GM19025 (cell line): ENCODE results near the gene CTCF.
"Not testable (repeated sequence)": the region's sequence is repeated elsewhere in the genome, so short reads cannot be mapped to it uniquely, and the experiment has no call there.

Experiments
- ATAC-seq: cut with Tn5 transposase; IDR thresholded peaks from one replicate; pipeline ENCODE4 v1.9.1; 2021; ENCODE audit warnings: mild to moderate bottlenecking, low read depth, moderate library complexity; ENCODE audit not compliant: unreplicated experiment

CTCF gene

DNA sequence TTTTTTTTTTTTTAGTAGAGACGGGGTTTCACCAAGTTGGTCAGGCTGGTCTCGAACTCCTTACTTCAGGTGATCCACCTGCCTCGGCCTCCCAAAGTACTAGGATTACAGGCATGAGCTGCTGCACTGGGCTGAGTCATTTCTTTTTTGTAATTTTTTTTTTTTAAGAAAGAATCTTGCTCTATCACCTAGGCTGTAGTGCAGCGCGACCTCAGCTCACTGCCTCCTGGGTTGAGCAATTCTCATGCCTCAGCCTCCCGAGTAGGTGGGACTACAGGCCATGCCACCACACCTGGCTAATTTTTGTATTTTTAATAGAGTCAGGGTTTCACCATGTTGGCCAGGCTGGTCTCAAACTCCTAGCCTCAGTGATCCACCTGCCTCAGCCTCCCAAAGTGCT is 28.3 kb upstream of the CTCF start:
- ATAC-seq = not testable (repeated sequence)

DNA sequence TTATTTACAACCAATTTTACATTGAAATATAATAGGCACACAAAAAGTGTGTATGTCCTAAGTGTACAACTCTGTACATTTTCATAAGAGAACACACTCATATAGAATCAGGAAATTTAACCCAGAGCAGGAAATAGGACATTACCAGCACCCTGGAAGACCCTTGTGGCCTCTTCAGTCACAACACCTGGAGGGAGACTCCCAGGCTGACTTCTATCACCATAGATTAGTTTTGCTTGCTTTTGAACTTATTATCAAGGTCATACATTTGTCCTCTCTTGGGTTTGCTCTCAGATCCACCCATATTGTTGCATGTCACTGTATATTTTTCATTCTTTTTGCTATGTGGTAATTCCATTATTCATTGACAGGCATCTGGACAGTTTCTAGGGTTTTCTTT is 27.9 kb upstream of the CTCF start:
- ATAC-seq = no peak

DNA sequence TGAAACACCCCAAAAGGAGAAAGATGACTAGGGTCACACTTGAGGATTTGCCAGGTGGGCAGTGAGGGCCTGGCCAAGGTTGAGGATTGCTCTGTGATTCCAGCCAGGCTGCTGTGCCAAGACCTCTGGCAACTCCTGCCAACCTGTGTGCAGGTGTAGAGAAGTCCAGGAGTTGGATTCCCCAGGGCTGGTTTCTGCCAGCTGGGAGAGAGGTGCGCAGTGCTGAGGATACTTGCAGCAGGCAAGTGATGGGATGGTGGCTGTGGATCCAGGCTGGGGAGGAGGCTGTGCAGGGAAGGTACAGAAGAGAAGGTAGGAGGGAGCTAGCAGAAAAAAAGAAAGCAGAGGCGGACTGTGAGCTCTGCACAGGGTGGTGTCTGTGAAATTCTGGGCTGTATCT is 27.1 kb upstream of the CTCF start:
- no peak for ATAC-seq

DNA sequence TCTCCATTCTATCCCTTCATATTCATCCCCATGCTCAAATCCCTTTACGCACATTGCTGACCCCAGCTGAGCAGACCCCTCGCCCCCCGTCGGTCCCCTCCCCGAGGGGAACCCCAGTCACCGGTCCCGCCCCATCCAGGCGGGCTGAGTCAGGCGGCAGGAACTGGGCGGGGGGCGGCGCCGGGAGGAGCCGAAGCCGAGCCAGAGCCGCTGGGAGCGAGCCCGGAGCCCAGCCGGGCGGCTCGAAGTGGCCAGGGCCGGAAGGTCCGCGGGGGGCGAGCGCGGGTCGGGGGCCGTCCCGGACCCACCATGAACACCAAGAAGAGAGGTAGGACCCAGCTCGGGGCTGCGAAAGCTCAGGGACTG is 25.1 kb upstream of the CTCF start:
- ATAC-seq = peak; percentile 30

DNA sequence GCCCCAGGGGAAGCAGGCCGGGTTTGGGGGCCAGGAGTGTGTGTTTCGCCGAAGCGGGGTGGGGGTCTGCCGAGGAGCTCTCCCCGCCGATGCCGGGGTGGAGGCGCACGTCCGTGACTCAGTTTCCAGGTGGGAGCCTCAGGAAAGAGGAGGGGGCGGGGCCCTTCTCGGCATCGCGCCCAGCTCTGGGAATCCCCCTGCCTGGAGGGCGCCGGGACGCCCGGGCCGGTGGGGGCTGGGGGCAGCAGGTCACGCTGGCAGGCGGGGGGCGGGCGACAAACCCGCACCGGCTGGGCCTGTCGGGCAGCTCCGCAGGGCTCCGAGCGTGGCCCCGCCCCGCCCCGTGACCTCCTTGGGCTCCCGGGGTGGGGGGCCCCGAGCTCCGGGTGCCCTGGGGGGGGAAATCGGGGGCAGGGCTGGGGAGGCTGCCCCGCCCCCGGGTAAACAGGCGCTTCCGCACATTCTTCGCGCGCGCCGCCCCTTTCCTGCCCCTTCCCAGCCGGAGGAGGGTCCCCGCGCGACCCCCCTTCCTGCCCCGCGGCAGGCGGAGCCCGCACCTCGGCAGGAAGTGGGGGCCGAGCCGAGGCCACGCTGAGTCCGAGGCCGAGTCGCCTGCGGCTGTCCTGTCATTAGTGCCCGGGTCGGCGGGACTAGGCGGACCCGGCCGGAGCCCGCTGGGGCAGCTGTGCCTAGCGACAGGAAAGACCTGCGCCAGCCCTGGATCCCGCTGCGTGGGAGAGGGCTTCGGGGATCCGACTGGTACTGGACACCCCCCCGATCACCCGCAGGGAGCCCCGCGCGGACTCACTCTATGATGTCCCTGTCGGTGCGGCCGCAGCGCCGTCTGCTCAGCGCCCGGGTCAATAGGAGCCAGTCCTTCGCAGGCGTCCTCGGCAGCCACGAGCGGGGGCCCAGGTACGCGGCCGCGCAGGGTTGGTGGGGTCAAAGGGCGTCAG is 24.4 kb upstream of the CTCF start:
- ATAC-seq = peak; percentile 45

DNA sequence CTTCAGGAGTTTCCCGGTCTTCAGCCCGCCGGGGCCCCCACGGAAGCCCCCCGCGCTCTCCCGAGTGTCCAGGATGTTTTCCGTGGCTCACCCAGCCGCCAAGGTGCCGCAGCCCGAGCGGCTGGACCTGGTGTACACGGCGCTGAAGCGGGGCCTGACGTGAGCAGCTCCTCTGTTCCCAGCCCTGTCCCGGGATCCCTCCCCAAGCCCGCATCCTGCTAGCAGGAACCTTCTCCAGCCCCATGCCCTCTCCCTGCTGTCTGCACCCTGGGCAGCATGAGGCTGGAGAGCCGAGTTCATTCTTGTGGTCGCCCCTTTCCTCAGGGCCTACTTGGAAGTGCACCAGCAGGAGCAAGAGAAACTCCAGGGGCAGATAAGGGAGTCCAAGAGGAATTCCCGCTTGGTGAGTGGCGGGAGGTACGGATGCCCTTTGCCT is 23.6 kb upstream of the CTCF start:
- no peak for ATAC-seq

DNA sequence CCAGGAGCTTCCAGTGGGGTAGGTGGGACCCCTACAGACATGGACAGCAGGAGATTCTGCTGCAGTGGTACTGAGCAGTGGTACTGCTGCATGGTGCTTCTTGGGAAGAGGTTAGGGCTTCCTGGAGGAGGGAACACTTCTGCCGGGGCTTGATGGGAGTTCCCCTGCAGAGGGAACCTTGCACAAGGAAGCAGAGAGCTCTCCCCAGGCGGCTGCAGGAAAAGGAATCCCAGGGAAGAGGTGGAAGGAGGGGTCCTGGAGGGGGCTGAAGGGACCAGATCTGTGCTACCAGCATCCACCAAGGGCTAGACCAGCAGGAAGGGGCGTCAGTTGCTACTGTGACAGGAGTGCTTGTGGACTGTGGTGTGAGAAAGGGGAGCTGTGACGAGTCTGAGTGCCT is 23.1 kb upstream of the CTCF start:
- ATAC-seq = no peak

DNA sequence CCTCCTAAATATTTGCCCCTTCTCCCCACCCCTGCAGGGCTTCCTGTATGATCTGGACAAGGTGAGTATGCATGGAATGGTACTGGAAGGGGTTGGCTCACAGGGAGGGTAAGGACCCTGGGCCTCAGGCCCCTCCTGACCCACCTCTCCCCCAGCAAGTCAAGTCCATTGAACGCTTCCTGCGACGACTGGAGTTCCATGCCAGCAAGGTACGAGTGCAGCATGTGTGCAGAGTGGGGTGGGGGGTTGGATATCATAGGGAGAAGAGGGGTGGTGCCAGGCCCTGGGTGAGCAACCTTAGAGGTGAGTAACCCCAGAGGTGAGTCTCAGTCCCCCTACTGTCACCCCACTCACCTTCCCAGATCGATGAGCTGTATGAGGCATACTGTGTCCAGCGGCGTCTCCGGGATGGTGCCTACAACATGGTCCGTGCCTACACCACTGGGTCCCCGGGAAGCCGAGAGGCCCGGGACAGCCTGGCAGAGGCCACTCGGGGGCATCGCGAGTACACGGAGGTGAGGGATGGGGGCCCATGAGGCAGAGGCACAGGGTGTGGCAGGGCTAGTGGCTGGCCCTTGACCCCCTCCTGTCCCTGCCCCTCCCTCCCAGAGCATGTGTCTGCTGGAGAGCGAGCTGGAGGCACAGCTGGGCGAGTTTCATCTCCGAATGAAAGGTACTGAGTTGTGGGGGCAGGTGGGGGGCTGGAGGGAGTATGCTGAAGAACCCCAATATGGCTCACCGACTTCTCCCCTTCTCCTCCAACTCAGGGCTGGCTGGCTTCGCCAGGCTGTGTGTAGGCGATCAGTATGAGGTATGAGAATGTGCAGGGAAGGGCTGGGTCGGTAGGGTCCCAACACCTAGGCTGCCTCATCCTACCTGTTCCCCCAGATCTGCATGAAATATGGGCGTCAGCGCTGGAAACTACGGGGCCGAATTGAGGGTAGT is 22.4 kb upstream of the CTCF start:
- no peak for ATAC-seq

DNA sequence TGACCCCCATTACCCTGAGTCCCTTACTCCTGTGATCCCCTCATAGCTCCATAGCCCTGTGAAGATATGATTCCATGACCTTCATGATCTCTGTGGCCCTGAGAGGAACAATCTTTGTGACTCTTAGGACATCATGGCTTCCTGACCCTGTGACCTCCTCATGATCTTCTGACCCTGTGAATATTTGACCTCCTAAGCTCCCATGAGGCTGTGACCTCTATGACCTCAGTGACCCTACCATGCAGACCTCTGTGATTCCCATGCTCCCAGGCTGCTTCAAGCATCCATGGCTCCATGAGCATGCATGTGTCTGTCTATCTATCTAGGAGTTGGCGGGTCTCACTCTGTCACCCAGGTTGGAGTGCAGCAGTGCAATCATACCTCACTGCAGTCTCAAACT is 21.6 kb upstream of the CTCF start:
- no peak for ATAC-seq

DNA sequence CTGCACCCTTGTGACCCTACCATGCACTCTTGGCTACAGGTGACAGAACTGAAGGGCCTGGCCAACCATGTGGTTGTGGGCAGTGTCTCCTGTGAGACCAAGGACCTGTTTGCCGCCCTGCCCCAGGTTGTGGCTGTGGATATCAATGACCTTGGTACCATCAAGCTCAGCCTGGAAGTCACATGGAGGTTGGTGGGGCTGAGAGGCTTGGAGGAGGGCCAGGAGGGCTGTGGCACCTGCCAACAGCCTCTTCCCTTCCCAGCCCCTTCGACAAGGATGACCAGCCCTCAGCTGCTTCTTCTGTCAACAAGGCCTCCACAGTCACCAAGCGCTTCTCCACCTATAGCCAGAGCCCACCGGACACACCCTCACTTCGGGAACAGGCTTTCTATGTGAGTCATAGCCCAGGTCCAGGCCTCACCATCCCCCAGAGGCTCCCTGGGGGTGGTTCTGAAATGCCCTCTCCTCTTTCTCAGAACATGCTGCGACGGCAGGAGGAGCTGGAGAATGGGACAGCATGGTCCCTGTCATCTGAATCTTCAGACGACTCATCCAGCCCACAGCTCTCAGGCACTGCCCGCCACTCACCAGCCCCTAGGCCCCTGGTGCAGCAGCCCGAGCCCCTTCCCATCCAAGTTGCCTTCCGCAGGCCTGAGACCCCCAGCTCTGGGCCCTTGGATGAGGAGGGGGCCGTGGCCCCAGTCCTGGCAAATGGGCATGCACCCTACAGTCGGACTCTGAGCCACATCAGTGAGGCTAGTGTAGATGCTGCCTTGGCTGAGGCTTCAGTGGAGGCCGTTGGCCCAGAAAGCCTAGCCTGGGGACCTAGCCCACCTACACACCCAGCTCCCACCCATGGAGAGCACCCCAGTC is 20.7 kb upstream of the CTCF start:
- no peak for ATAC-seq

DNA sequence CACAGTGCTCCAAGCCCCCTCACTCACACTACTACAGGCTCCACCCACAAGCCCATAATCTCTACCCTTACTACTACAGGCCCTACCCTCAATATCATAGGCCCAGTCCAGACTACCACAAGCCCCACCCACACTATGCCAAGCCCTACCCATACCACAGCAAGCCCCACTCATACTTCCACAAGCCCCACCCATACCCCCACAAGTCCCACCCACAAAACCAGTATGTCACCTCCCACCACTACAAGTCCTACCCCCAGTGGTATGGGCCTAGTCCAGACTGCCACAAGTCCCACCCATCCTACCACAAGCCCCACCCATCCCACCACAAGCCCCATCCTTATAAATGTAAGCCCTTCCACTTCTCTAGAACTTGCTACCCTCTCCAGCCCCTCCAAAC is 19.9 kb upstream of the CTCF start:
- no peak for ATAC-seq

DNA sequence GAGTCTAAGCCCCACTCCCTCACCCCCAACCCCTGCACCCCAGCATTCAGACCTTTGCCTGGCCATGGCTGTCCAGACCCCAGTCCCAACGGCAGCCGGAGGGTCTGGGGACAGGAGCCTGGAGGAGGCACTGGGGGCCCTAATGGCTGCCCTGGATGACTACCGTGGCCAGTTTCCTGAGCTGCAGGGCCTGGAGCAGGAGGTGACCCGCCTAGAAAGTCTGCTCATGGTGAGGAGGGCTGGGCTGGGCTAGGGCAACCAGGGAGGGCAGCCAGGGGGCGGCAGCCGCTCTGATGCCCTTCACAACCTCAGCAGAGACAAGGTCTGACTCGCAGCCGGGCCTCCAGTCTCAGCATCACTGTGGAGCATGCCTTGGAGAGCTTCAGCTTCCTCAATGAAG is 19.3 kb upstream of the CTCF start:
- no peak for ATAC-seq

DNA sequence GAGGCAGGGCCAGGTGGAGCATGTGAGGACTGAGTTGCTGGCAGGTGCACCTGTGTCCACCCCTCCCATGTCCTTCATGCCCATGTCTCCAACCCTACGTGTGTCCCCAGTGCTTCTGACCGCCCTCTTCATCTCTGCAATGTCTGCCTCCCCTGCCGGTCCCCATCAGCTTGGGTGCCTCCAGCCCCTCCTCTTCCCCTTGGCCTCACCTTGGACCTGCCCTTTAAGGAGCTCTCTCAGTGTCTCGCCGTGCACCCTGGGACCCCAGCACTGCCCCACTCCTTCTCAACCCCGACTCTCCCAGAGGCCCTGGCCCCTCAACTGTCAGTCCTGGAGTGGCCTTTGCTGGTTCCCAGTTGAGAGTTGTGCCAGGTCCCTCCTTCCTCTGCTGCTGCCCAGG is 18.7 kb upstream of the CTCF start:
- ATAC-seq = no peak

DNA sequence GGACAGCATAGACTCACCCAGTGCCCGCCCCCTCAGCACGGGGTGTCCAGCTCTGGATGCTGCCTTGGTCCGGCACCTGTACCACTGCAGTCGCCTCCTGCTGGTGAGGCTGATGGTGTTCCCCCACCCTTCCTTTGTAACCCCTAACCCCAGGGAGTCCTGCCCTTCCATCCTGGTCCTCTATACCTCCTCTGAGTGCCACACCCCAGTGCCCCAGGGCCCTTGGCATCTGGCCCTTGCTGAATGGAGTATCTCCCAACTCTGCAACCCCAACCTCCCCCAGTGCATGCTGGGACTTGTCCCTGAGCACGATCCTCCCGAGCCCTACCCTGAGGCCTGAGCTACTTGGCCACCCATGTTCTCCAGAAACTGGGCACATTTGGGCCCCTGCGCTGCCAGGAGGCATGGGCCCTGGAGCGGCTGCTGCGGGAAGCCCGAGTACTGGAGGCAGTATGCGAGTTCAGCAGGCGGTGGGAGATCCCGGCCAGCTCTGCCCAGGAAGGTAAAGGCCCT is 17.9 kb upstream of the CTCF start:
- no peak for ATAC-seq

DNA sequence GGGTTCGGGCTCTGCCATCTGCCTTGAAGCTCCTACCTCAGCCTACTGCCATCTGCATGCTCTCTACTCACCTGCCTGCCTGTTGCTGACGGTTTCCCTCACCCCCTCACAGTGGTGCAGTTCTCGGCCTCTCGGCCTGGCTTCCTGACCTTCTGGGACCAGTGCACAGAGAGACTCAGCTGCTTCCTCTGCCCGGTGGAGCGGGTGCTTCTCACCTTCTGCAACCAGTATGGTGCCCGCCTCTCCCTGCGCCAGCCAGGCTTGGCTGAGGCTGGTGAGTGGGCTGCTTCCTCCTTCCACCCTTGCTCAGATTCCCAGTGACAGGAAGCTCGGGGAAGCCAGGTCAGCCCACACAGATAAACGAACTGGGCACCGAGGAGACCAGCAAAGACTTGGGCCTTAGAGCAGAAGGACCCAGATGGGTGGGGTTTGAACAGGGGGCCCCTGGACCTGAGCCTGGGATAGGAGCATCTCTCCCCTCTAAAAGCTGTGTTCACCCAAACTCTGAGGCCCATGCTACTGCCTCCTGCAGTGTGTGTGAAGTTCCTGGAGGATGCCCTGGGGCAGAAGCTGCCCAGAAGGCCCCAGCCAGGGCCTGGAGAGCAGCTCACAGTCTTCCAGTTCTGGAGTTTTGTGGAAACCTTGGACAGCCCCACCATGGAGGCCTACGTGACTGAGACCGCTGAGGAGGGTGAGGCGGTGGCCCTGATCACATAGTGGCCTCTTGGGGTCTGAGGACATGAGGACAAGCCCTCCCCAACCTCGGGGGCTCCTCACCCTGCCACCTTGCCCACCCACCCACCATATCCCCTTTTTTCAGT is 17.3 kb upstream of the CTCF start:
- no peak for ATAC-seq

DNA sequence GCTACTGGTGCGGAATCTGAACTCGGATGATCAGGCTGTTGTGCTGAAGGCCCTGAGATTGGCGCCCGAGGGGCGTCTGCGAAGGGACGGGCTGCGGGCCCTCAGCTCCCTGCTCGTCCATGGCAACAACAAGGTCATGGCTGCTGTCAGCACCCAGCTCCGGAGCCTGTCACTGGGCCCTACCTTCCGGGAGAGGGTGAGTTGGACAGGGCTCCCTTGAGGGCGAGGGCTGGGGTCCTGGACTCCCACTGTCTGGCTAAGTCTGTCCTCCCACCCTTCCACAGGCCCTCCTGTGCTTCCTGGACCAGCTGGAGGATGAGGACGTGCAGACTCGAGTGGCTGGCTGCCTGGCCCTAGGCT is 16.7 kb upstream of the CTCF start:
- ATAC-seq = no peak

DNA sequence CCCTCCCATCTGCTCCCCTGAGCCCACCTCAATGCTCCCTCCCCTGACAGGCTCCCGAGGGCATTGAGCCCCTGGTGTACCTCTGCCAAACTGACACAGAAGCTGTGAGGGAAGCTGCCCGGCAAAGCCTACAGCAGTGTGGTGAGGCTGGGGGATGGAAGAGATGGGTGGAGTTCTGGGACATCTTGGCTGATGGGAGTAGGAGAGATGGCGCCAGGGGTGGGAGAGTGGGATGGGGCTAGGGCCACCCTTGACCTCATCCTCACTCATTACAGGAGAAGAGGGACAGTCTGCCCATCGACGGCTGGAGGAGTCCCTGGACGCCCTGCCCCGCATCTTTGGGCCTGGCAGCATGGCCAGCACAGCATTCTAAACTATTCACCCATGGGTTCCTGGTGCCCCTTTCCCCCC is 16.2 kb upstream of the CTCF start:
- ATAC-seq = no peak

DNA sequence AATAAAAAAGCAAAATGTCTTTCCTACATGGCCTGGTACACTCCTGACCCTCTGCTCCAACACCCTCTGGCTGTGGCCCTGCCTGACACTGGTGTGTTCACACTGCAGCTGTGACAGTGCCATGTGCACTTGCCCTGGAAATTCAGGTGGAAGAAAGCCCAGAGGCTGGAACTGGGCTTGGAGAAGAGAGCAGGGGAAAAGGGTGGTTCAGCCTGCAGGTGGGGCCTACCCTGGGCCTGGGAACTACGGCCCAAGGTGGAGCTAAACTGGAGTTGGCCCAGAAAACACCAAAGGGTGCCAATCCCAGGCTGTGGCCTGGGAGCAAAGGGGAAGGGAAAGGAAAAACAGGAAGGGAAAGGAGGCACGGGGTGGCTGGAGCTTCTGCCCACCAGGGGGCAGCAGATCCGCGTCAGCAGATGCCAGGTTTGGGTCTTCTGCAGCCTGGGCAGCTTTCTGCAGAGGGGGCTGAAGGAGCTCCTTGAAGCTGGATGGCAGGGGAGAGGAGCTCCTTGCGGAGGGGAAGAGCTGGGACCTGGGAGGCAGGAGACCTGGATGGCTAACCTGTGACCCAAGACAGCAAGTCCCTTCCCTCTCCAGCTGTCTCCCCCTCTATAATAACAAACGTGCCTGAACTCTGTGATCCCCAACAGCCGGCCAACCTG is 15.4 kb upstream of the CTCF start:
- no peak for ATAC-seq
